Neural cell (in vitro differentiated cells): Measurements from ENCODE around the gene ADD2. TPM values are rescaled to one million over a fixed set of nuclear protein-coding genes. Genes with fewer than 3 reads are reported as not detected.

Experiments used
- H2AFZ ChIP-seq: fragments of 200-600, 300-800 bp; sonication (generic), shearing (Covaris generic); 2 replicates; pipeline ENCODE4 v1.6.0; 2014; ENCODE audit warnings: low read depth, mild to moderate bottlenecking, antibody characterized with exemption, low read length, moderate library complexity
- H3F3A ChIP-seq: fragments of 200-600 bp; shearing (Covaris generic); 2 replicates; pipeline ENCODE4 v1.6.1; 2016; ENCODE audit warnings: mild to moderate bottlenecking, moderate library complexity, mixed read lengths, antibody characterized with exemption, low read length; ENCODE audit not compliant: insufficient read depth, poor library complexity, severe bottlenecking
- H3K27ac ChIP-seq: fragments of 200-600, 300-800 bp; sonication (generic), shearing (Covaris generic); 2 replicates; pipeline ENCODE4 v1.5.1; 2014; ENCODE audit warnings: mild to moderate bottlenecking, low read length, moderate library complexity
- H3K27me3 ChIP-seq: fragments of 300-800, 200-600 bp; sonication (generic), shearing (Covaris generic); 2 replicates; pipeline ENCODE4 v1.6.0; 2014; ENCODE audit warnings: mild to moderate bottlenecking, low read depth, low read length, moderate library complexity; ENCODE audit not compliant: insufficient read depth
- H3K36me3 ChIP-seq: fragments of 300-800, 200-600 bp; sonication (generic), shearing (Covaris generic); 2 replicates; pipeline ENCODE4 v1.5.1; 2014; ENCODE audit warnings: mild to moderate bottlenecking, antibody characterized with exemption, low read length, moderate library complexity; ENCODE audit not compliant: insufficient read depth
- H3K4me2 ChIP-seq: fragments of 300-800, 200-600 bp; sonication (generic), shearing (Covaris generic); 2 replicates; pipeline ENCODE4 v1.6.0; 2014; ENCODE audit warnings: mild to moderate bottlenecking, low read length
- H3K4me3 ChIP-seq: fragments of 300-800, 200-600 bp; sonication (generic), shearing (Covaris generic); 2 replicates; pipeline ENCODE4 v1.5.1; 2014; ENCODE audit warnings: mild to moderate bottlenecking, low read length, moderate library complexity
- H3K79me2 ChIP-seq: fragments of 200-600 bp; shearing (Covaris generic); replicated peaks from 2 replicates; pipeline ENCODE4 v1.6.0; 2014; ENCODE audit warnings: mild to moderate bottlenecking, low read length, moderate library complexity; ENCODE audit not compliant: insufficient read depth
- H3K9ac ChIP-seq: fragments of 300-800, 200-600 bp; sonication (generic), shearing (Covaris generic); 2 replicates; pipeline ENCODE4 v1.6.1; 2016; ENCODE audit warnings: mild to moderate bottlenecking, low read length, mixed read lengths
- H3K9me2 ChIP-seq: fragments of 200-600 bp; shearing (Covaris generic); 2 replicates; pipeline ENCODE4 v1.6.1; 2016; ENCODE audit warnings: mild to moderate bottlenecking, low read length, mixed read lengths; ENCODE audit not compliant: insufficient read depth
- H3K9me3 ChIP-seq: fragments of 200-600, 300-800 bp; sonication (generic), shearing (Covaris generic); 2 replicates; pipeline ENCODE4 v1.6.1; 2016; ENCODE audit warnings: mild to moderate bottlenecking, mixed run types, low read length, moderate library complexity, mixed read lengths
- H4K20me1 ChIP-seq: fragments of 200-600 bp; shearing (Covaris generic); 2 replicates; pipeline ENCODE4 v1.6.1; 2016; ENCODE audit warnings: mild to moderate bottlenecking, mixed run types; ENCODE audit not compliant: insufficient read depth
- CTCF ChIP-seq: fragments of 450-650 bp; IDR thresholded peaks from 2 replicates; pipeline ENCODE4 v1.5.1; 2014; ENCODE audit warnings: antibody characterized with exemption, mild to moderate bottlenecking, moderate library complexity; ENCODE audit not compliant: poor library complexity, severe bottlenecking
- EP300 ChIP-seq: fragments of 450-650 bp; conservative IDR thresholded peaks from 2 replicates; pipeline ENCODE4 v1.6.1; 2014; ENCODE audit warnings: antibody characterized with exemption, mild to moderate bottlenecking, moderate library complexity; ENCODE audit not compliant: poor library complexity, severe bottlenecking
- EZH2 ChIP-seq: fragments of 200-600, 300-800 bp; shearing (Covaris generic), sonication (generic); IDR thresholded peaks from 2 replicates; pipeline ENCODE4 v1.6.1; 2014; ENCODE audit warnings: antibody characterized with exemption, low read length, borderline replicate concordance, mild to moderate bottlenecking; ENCODE audit not compliant: insufficient read depth, poor library complexity, severe bottlenecking
- MXI1 ChIP-seq: fragments of 450-650 bp; conservative IDR thresholded peaks from 2 replicates; pipeline ENCODE4 v1.6.1; 2014; ENCODE audit warnings: antibody characterized with exemption, mild to moderate bottlenecking; ENCODE audit not compliant: poor library complexity, severe bottlenecking
- POLR2AphosphoS5 ChIP-seq: IDR thresholded peaks from 2 replicates; pipeline ENCODE4 v1.6.1; 2012
- RAD21 ChIP-seq: fragments of 450-650 bp; conservative IDR thresholded peaks from 2 replicates; pipeline ENCODE4 v1.6.1; 2014; ENCODE audit warnings: antibody characterized with exemption, mild to moderate bottlenecking, moderate library complexity
- REST ChIP-seq: IDR thresholded peaks from 2 replicates; pipeline ENCODE4 v1.6.1; 2012; ENCODE audit warnings: borderline replicate concordance
- SMC3 ChIP-seq: fragments of 450-650 bp; conservative IDR thresholded peaks from 2 replicates; pipeline ENCODE4 v1.6.1; 2014; ENCODE audit warnings: antibody characterized with exemption, mild to moderate bottlenecking, moderate library complexity; ENCODE audit not compliant: poor library complexity
- TAF1 ChIP-seq: IDR thresholded peaks from 2 replicates; pipeline ENCODE4 v1.6.1; 2012; ENCODE audit warnings: low read depth
- polyA plus RNA-seq: library from polyadenylated mRNA; depleted of rRNA; stranded (reverse); fragments of >200 nt; gene quantifications from 2 replicates; pipeline ENCODE4 v1.2.3, GENCODE V29; 2014

ADD2 gene
- polyA plus RNA-seq, 1 donor from 2014 or later, result 52.5 TPM

GRCh38 chr2:70778676-70779075, 10.7 kb upstream of the ADD2 start:
- Histone ChIP-seq H3K27ac (no peak overlapping the region), H3K36me3 (no peaks in the 10 kb centered on the region), H3F3A (no peaks in the 10 kb centered on the region), H3K9ac (no peak overlapping the region), H3K4me3 (no peak overlapping the region), H3K4me2 (no peak overlapping the region), H3K9me3 (no peaks in the 10 kb centered on the region), H3K9me2 (no peaks in the 10 kb centered on the region), H4K20me1 (no peaks in the 10 kb centered on the region), H3K27me3 (no peaks in the 10 kb centered on the region), H2AFZ (no peak overlapping the region), H3K79me2 (no peaks in the 10 kb centered on the region)
- TF ChIP-seq EZH2, result no peak
- TF ChIP-seq CTCF, result no peak
- no peak for TF ChIP-seq MXI1
- TF ChIP-seq TAF1, result no peak
- TF ChIP-seq EP300, result no peak
- no peak for TF ChIP-seq RAD21
- TF ChIP-seq REST, result no peak
- TF ChIP-seq POLR2AphosphoS5, result no peak
- TF ChIP-seq SMC3, result no peak

GRCh38 chr2:70777450-70777849, 9.4 kb upstream of the ADD2 start:
- Histone ChIP-seq H3F3A (no peaks in the 10 kb centered on the region), H3K9me2 (no peaks in the 10 kb centered on the region), H4K20me1 (no peaks in the 10 kb centered on the region), H3K36me3 (no peaks in the 10 kb centered on the region), H3K79me2 (no peaks in the 10 kb centered on the region), H3K27ac (no peak overlapping the region), H3K4me3 (no peak overlapping the region), H3K4me2 (no peak overlapping the region), H3K27me3 (no peaks in the 10 kb centered on the region), H3K9ac (no peak overlapping the region), H3K9me3 (no peaks in the 10 kb centered on the region), H2AFZ (no peak overlapping the region)
- TF ChIP-seq EZH2 (no peak), CTCF (no peak), RAD21 (no peak), REST (no peak), EP300 (no peak), POLR2AphosphoS5 (no peak), SMC3 (no peak)
